GM10266 (cell line): ENCODE results near the gene DEFB114.

Experiments
- DNase-seq: peaks from one replicate; pipeline ENCODE4 v3.0.0; 2012; ENCODE audit errors: extremely low spot score
- CTCF ChIP-seq: IDR thresholded peaks from 2 replicates; pipeline ENCODE4 v1.5.1; 2012; ENCODE audit warnings: mild to moderate bottlenecking, low read depth; ENCODE audit not compliant: control insufficient read depth, insufficient read depth; ENCODE audit errors: missing control alignments

Gene DEFB114

GRCh38 chr6:49964064-49964463 lies at the start of gene DEFB114:
DEFB114 (minus strand) TSS chr6:49964164; CDS start chr6:49964105, 59 bp downstream.
- TF ChIP-seq CTCF, result no peak
- no peak for DNase-seq

- no peak for TF ChIP-seq CTCF
- no peak for DNase-seq
Observed at GRCh38 chr6:50007819-50008218, 43.9 kb upstream of the DEFB114 start.

- TF ChIP-seq CTCF, result no peak
- no peak for DNase-seq
Observed at GRCh38 chr6:50003139-50003538, 39.2 kb upstream of the DEFB114 start.

GRCh38 chr6:49995278-49995677 lies 31.3 kb upstream of the DEFB114 start:
- no peak for DNase-seq
- TF ChIP-seq CTCF, result no peak

GRCh38 chr6:49988900-49989299 lies 24.9 kb upstream of the DEFB114 start:
- no peak for DNase-seq
- TF ChIP-seq CTCF, result no peak

- no peak for TF ChIP-seq CTCF
- DNase-seq, result no peak
Observed at GRCh38 chr6:49987749-49988148, 23.8 kb upstream of the DEFB114 start.

- TF ChIP-seq CTCF, result no peak
- no peak for DNase-seq
Observed at GRCh38 chr6:49986551-49986950, 22.6 kb upstream of the DEFB114 start.

GRCh38 chr6:49982046-49982445 lies 18.1 kb upstream of the DEFB114 start:
- DNase-seq, result no peak
- TF ChIP-seq CTCF, result no peak
